ENCODE measurements around the gene VWA8.

GRCh38 chr13:41654796-41655195, 306.1 kb downstream of the VWA8 start:
- TF ChIP-seq CTCF (IDR thresholded peaks at IDR 0.05) (no peak), POLR2A (IDR thresholded peaks at IDR 0.05) (no peak)
